ENCODE data around the gene PLRG1. TPM values are rescaled to one million over a fixed set of nuclear protein-coding genes. Genes with fewer than 3 reads are reported as not detected.
"Not testable (repeated sequence)": the region's sequence is repeated elsewhere in the genome, so short reads cannot be mapped to it uniquely, and the experiment has no call there.

Gene PLRG1
- polyA plus RNA-seq (2013, experiment 1 of 2), result 80.5 TPM
- polyA plus RNA-seq (2013, experiment 2 of 2), result 68.7 TPM

GRCh38 chr4:154549894-154550790, at the start of gene PLRG1:
Gene PLRG1 (minus strand): TSS chr4:154550400. CDS start chr4:154550308, 92 bp downstream.
- Histone ChIP-seq H3K4me1 (ENCODE audit: insufficient read depth, low read length) (peaks cover 13% of the 10 kb centered on the region; the same call in 1 of the 2 replicates), H3K36me3 (ENCODE audit: insufficient read depth, low read length) (peaks cover 34% of the 10 kb centered on the region), H3K27me3 (ENCODE audit: insufficient read depth, low read length) (no peaks in the 10 kb centered on the region), H3K4me3 (ENCODE audit: low read length) (peak within 1 kb of the TSS; percentile 96), H3K9ac (ENCODE audit: low read depth, low read length) (peak within 1 kb of the TSS; percentile 82), H3K9me3 (ENCODE audit: insufficient read depth, low read depth, low read length) (no peaks in the 10 kb centered on the region), H3K27ac (ENCODE audit: low read depth, low read length) (peak within 1 kb of the TSS; percentile 62)
- WGBS, result 4% methylated on average over 51 of the region's 51 CpGs

GRCh38 chr4:154597798-154598774, 47.9 kb upstream of the PLRG1 start:
- no peaks in the 10 kb centered on the region for H3K27me3 ChIP-seq (ENCODE audit: insufficient read depth, low read length)
- H3K36me3 ChIP-seq (ENCODE audit: insufficient read depth, low read length), result no peaks in the 10 kb centered on the region
- no peaks in the 10 kb centered on the region for H3K4me1 ChIP-seq (ENCODE audit: insufficient read depth, low read length)
- H3K9ac ChIP-seq (ENCODE audit: low read depth, low read length), result no peak overlapping the region
- no peaks in the 10 kb centered on the region for H3K9me3 ChIP-seq (ENCODE audit: insufficient read depth, low read depth, low read length)
- 96% methylated on average over 5 of the region's 7 CpGs for WGBS
- H3K27ac ChIP-seq (ENCODE audit: low read depth, low read length), result no peak overlapping the region
- H3K4me3 ChIP-seq (ENCODE audit: low read length), result no peak overlapping the region

- not testable (repeated sequence) for H3K36me3 ChIP-seq (ENCODE audit: insufficient read depth, low read length); H3K4me3 ChIP-seq (ENCODE audit: low read length); H3K4me1 ChIP-seq (ENCODE audit: insufficient read depth, low read length); H3K27ac ChIP-seq (ENCODE audit: low read depth, low read length); H3K9me3 ChIP-seq (ENCODE audit: insufficient read depth, low read depth, low read length); H3K27me3 ChIP-seq (ENCODE audit: insufficient read depth, low read length); H3K9ac ChIP-seq (ENCODE audit: low read depth, low read length)
- 96% methylated on average over 11 of the region's 11 CpGs for WGBS
Measured at GRCh38 chr4:154597281-154597680, 47.1 kb upstream of the PLRG1 start.

- no peak overlapping the region for H3K27ac ChIP-seq (ENCODE audit: low read depth, low read length)
- no peaks in the 10 kb centered on the region for H3K9me3 ChIP-seq (ENCODE audit: insufficient read depth, low read depth, low read length)
- H3K9ac ChIP-seq (ENCODE audit: low read depth, low read length), result no peak overlapping the region
- 0 out of 2 replicates have a peak, but pooled peaks cover under 1% of the 10 kb centered on the region for H3K4me1 ChIP-seq (ENCODE audit: insufficient read depth, low read length)
- H3K4me3 ChIP-seq (ENCODE audit: low read length), result no peak overlapping the region
- H3K27me3 ChIP-seq (ENCODE audit: insufficient read depth, low read length), result no peaks in the 10 kb centered on the region
- H3K36me3 ChIP-seq (ENCODE audit: insufficient read depth, low read length), result no peaks in the 10 kb centered on the region
Measured at GRCh38 chr4:154595807-154596206, 45.6 kb upstream of the PLRG1 start.

- H3K27ac ChIP-seq (ENCODE audit: low read depth, low read length); H3K4me3 ChIP-seq (ENCODE audit: low read length); H3K27me3 ChIP-seq (ENCODE audit: insufficient read depth, low read length); H3K9ac ChIP-seq (ENCODE audit: low read depth, low read length); H3K4me1 ChIP-seq (ENCODE audit: insufficient read depth, low read length); H3K36me3 ChIP-seq (ENCODE audit: insufficient read depth, low read length); H3K9me3 ChIP-seq (ENCODE audit: insufficient read depth, low read depth, low read length): not testable (repeated sequence)
- 88% methylated on average over 3 of the region's 3 CpGs for WGBS
Measured at GRCh38 chr4:154594343-154594742, 44.1 kb upstream of the PLRG1 start.

GRCh38 chr4:154593868-154594267, 43.7 kb upstream of the PLRG1 start:
- H3K27ac ChIP-seq (ENCODE audit: low read depth, low read length), result no peak overlapping the region
- no peak overlapping the region for H3K4me3 ChIP-seq (ENCODE audit: low read length)
- H3K9ac ChIP-seq (ENCODE audit: low read depth, low read length), result no peak overlapping the region
- 97% methylated on average over 2 of the region's 2 CpGs for WGBS
- H3K27me3 ChIP-seq (ENCODE audit: insufficient read depth, low read length), result no peaks in the 10 kb centered on the region
- H3K4me1 ChIP-seq (ENCODE audit: insufficient read depth, low read length), result 0 out of 2 replicates have a peak, but pooled peaks cover 3% of the 10 kb centered on the region
- H3K36me3 ChIP-seq (ENCODE audit: insufficient read depth, low read length), result no peaks in the 10 kb centered on the region
- no peaks in the 10 kb centered on the region for H3K9me3 ChIP-seq (ENCODE audit: insufficient read depth, low read depth, low read length)

- Histone ChIP-seq H3K4me1 (ENCODE audit: insufficient read depth, low read length) (0 out of 2 replicates have a peak, but pooled peaks cover 3% of the 10 kb centered on the region), H3K27ac (ENCODE audit: low read depth, low read length) (no peak overlapping the region)
Measured at GRCh38 chr4:154591890-154592289, 41.7 kb upstream of the PLRG1 start.

GRCh38 chr4:154590329-154591006, 40.3 kb upstream of the PLRG1 start, which contains the start of gene FGA:
Gene FGA (minus strand): TSS chr4:154590742. CDS start chr4:154590687, 55 bp downstream.
- 73% methylated on average over 3 of the region's 3 CpGs for WGBS
- no peaks in the 10 kb centered on the region for H3K36me3 ChIP-seq (ENCODE audit: insufficient read depth, low read length)
- H3K27me3 ChIP-seq (ENCODE audit: insufficient read depth, low read length), result no peaks in the 10 kb centered on the region
- no peaks in the 10 kb centered on the region for H3K9me3 ChIP-seq (ENCODE audit: insufficient read depth, low read depth, low read length)
- no peak within 1 kb of the TSS for H3K4me3 ChIP-seq (ENCODE audit: low read length)
- H3K4me1 ChIP-seq (ENCODE audit: insufficient read depth, low read length), result 0 out of 2 replicates have a peak, but pooled peaks cover 3% of the 10 kb centered on the region
- no peak within 1 kb of the TSS for H3K9ac ChIP-seq (ENCODE audit: low read depth, low read length)
- H3K27ac ChIP-seq (ENCODE audit: low read depth, low read length), result no peak within 1 kb of the TSS

More at GRCh38 chr4:154591890-154592289, 41.7 kb upstream of the PLRG1 start:
- Histone ChIP-seq H3K27me3 (ENCODE audit: insufficient read depth, low read length) (no peaks in the 10 kb centered on the region), H3K4me3 (ENCODE audit: low read length) (no peak overlapping the region), H3K9me3 (ENCODE audit: insufficient read depth, low read depth, low read length) (no peaks in the 10 kb centered on the region), H3K36me3 (ENCODE audit: insufficient read depth, low read length) (no peaks in the 10 kb centered on the region), H3K9ac (ENCODE audit: low read depth, low read length) (no peak overlapping the region)
- WGBS, result 79% methylated on average over 2 of the region's 3 CpGs

- Histone ChIP-seq H3K27ac (ENCODE audit: low read depth, low read length) (no peak overlapping the region), H3K9me3 (ENCODE audit: insufficient read depth, low read depth, low read length) (no peaks in the 10 kb centered on the region), H3K27me3 (ENCODE audit: insufficient read depth, low read length) (no peaks in the 10 kb centered on the region), H3K36me3 (ENCODE audit: insufficient read depth, low read length) (no peaks in the 10 kb centered on the region), H3K4me1 (ENCODE audit: insufficient read depth, low read length) (0 out of 2 replicates have a peak, but pooled peaks cover 3% of the 10 kb centered on the region), H3K4me3 (ENCODE audit: low read length) (no peak overlapping the region), H3K9ac (ENCODE audit: low read depth, low read length) (no peak overlapping the region)
- 91% methylated on average over 7 of the region's 7 CpGs for WGBS
Measured at GRCh38 chr4:154589296-154590197, 39.3 kb upstream of the PLRG1 start.

- Histone ChIP-seq H3K36me3 (ENCODE audit: insufficient read depth, low read length) (no peaks in the 10 kb centered on the region), H3K4me3 (ENCODE audit: low read length) (no peak overlapping the region), H3K27me3 (ENCODE audit: insufficient read depth, low read length) (no peaks in the 10 kb centered on the region), H3K4me1 (ENCODE audit: insufficient read depth, low read length) (0 out of 2 replicates have a peak, but pooled peaks cover 3% of the 10 kb centered on the region), H3K27ac (ENCODE audit: low read depth, low read length) (no peak overlapping the region), H3K9ac (ENCODE audit: low read depth, low read length) (no peak overlapping the region), H3K9me3 (ENCODE audit: insufficient read depth, low read depth, low read length) (no peaks in the 10 kb centered on the region)
- WGBS, result 94% methylated on average over 1 of the region's 2 CpGs
Measured at GRCh38 chr4:154588198-154588597, 38.0 kb upstream of the PLRG1 start.
